Left cardiac atrium (tissue), 4 donors: ENCODE results near the gene CLCN7. TPM values are rescaled to one million over a fixed set of nuclear protein-coding genes. Genes with fewer than 3 reads are reported as not detected.

ENCODE experiments used
- ATAC-seq, 2 donors: fragments of 200-7000 bp; cut with Tn5 transposase; one replicate each; pipeline ENCODE4 v1.9.1; 2020; ENCODE audit warnings: mild to moderate bottlenecking in 2 of 2, moderate library complexity in 2 of 2
- DNase-seq: peaks from one replicate; pipeline ENCODE4 v3.0.0-alpha.2; 2020
- intact Hi-C, 2 donors: fragments of 100-400 bp; cut with DNase I; formaldehyde crosslinking; loops; one replicate each; pipeline versions ENCODE4 v1.14.1 to v1.15.1; 2022 to 2023
- total RNA-seq, 2 donors: library from RNA; stranded (reverse); fragmentation: NEBNext Ultra II Directional; extraction: Animal tissue kit (Norgen Biotek cat#: 25700); gene quantifications; one replicate each; pipeline ENCODE4 v1.2.1, GENCODE V29; 2021
- donor health status: DM: no; HTN: yes; CAD: no.
- donor health status: DM: no; HTN: yes; CAD: no; lungs with severe emphysema.
- donor health status: DM: yes; HTN: yes; CAD: no.
- donor health status: Dilated cardiomyopathy.

CLCN7 gene
- total RNA-seq, 2 donors from 2014 or later, result 43.0 to 49.7 TPM

- no peak for DNase-seq
- no peak for ATAC-seq
- intact Hi-C loops, result no loop called here
Measured at GRCh38 chr16:1425616-1426370, 49.0 kb downstream of the CLCN7 start.

DNA sequence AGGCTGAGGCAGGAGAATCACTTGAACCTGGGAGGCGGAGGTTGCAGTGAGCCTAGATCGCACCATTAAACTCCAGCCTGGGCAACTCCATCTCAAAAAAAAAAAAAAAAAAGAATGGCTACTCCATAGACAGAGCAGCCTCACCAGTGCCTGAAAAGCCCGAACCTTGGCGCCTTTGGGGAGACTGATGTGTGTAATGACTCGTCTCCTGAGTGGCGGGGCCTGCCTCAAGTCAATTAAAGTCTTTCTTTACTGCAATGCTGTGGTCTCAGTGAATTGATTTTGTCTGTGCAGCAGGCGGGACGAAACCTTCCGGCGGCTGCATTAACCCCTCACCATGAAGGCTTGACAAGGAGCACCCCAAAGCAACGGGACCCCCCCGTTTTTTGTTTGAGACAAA, 50.8 kb downstream of the CLCN7 start:
- DNase-seq, result no peak
- intact Hi-C loops, result no loop called here
- ATAC-seq, result no peak

GRCh38 chr16:1422076-1422475, 52.8 kb downstream of the CLCN7 start:
- intact Hi-C loops, result no loop called here
- DNase-seq (no peak), ATAC-seq (no peak)

- no peak for ATAC-seq
- intact Hi-C loops, result no loop called here
- DNase-seq, result no peak
Measured at GRCh38 chr16:1420111-1420539, 54.7 kb downstream of the CLCN7 start.

- intact Hi-C loops, result no loop called here
- DNase-seq, result no peak
- ATAC-seq, result no peak
Measured at GRCh38 chr16:1416521-1416941, 58.3 kb downstream of the CLCN7 start.

GRCh38 chr16:1414532-1415260, 60.1 kb downstream of the CLCN7 start, which contains the start of gene UNKL:
Gene UNKL (minus strand): TSS chr16:1414704. CDS start chr16:1414691, 13 bp downstream.
- intact Hi-C loops, result no loop called here
- ATAC-seq (peak; percentile 65 to 68), DNase-seq (peak; percentile 84)

DNA sequence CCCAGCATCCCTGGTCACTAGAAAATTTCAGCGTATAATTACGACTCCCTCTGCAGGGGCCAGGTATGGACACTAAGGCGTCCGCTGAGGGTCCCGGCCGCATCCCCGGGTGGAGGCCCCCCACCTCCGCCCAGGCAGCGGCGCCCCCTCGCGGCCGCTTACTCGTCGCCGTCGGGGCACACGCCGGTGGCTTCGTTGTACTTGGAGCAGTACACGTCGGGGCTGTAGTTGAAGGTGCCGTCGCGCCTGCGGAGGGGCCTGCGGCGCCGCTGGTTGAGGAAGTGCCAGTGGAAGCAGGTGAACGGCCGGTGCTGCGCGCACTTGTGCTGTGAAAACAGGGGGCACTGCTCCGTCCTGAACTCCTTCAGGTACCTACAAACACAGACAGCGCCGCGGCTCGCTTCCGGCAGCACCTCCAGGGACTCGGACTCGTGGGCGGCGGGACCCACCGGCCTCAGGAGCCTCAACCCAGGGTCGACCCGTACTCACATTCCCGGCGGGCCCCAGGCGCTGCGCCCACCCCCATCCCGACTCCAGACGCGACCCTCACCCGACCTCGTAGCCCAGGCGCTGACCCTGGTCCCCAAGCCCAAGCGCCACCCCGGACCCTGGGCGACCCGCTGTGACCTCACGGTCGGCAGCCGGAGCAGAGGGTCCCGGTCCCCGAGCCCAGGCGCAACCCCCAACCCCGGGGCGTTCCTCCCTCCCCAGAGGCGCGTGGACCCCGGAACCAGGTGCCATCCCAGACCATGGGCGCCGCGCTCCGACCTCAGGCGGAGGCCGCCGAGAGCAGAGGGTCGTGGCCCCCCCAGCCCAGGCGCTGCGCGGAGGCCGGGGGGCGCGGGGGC, 60.9 kb downstream of the CLCN7 start:
- peak; percentile 53 to 54 for ATAC-seq
- DNase-seq, result peak; percentile 58
- intact Hi-C loops, result no loop called here

DNA sequence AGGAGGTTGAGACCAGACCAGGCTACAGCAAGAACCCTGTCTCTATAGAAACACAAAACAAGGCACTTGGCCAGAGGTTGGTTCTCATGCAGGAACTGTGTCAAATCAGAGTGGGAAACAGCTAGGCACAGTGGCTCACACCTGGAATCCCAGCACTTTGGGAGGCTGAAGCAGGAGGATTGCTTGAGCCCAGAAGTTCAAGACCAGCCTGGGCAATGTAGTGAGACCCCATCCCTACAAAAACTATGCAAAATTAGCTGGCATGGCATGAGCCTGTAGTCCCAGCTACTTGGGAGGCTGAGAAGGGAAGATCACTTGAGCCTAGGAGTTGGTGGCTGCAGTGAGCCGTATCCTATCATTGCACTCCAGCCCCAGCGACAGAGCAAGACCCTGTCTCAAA, 62.0 kb downstream of the CLCN7 start:
- DNase-seq (no peak), ATAC-seq (no peak)
- intact Hi-C loops, result no loop called here

DNA sequence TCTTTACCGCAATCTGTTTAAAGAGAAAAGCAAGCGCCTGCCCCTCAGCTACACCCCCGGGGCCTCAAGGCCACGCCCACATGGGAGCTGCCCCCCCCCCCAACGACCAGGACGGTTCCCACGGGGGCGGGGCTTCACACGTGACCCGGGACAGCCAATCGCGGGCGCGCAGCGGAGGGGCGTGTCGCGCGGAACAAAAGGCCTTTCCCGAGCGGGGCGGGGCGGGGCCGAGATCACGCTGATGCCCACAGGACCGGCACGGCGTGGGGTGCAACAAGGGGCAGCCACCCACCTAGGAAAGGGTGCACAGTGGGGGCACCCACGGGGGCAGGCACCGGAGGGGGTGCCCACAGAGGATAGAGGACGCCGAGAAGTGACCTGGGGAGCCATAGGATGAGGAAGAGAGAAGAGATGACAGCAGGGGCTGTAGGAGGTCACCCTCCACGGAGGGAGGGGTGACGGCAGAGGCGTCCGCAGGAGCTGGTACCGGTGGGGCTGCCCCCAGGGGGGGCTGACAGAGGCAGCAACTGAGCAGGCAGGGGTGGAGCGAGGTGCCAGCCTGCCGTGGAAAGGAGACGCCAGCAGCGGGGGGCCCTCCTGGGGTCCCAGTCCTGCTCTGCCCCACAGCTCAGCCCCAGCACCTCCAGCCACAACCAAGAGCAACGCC, 66.5 kb downstream of the CLCN7 start:
- intact Hi-C loops, result no loop called here

DNA sequence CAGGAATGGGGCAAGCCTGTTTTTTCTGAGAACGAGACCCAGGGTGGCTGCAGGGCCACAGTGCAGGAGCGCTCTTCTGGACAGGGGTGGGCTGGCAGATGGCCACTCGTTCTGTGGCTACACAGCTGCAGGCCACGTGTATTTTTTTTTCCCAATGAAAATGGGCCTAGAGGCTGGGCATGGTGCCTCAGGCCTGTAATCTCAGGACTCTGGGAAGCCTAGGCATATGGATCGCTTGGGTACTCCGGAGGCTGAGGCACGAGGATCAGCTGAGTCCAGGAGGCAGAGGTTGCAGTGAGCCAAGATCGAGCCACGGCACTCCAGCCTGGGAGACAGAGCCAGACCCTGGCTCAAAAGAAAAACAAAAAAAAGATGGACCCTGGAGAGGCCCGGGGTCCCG, 67.1 kb downstream of the CLCN7 start:
- ATAC-seq (peak; percentile 33 to 36), DNase-seq (no peak)
- intact Hi-C loops, result no loop called here

More for the DNA sequence above, 66.5 kb downstream of the CLCN7 start:
- peak; percentile 97 for DNase-seq
- ATAC-seq, result peak; percentile 97 to 98

DNA sequence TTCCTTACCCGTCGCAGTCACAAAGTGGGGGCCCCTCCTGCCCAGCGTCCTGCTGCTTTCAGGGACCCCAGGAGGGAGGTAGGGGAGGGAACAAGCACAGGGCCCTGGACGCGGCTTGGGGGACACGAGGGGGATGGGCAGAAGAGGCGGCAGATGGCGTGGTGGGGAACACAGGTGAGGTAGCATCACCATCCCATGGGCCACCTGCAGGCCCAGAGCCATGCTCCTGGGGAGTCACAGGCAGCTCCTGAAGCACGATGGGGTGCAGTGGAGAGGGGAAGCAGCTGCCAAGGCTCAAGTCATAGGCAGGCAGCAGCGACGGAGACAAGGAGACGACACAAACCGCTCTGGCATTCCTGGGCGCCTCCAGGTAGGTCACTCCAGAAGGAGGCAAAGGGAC, 71.1 kb downstream of the CLCN7 start:
- intact Hi-C loops, result no loop called here
- DNase-seq (no peak), ATAC-seq (no peak)

- DNase-seq (no peak), ATAC-seq (no peak)
- intact Hi-C loops, result no loop called here
Measured at GRCh38 chr16:1403036-1403435, 71.8 kb downstream of the CLCN7 start.

GRCh38 chr16:1401758-1402154, 73.1 kb downstream of the CLCN7 start:
- DNase-seq (no peak), ATAC-seq (no peak)
- intact Hi-C loops, result no loop called here

DNA sequence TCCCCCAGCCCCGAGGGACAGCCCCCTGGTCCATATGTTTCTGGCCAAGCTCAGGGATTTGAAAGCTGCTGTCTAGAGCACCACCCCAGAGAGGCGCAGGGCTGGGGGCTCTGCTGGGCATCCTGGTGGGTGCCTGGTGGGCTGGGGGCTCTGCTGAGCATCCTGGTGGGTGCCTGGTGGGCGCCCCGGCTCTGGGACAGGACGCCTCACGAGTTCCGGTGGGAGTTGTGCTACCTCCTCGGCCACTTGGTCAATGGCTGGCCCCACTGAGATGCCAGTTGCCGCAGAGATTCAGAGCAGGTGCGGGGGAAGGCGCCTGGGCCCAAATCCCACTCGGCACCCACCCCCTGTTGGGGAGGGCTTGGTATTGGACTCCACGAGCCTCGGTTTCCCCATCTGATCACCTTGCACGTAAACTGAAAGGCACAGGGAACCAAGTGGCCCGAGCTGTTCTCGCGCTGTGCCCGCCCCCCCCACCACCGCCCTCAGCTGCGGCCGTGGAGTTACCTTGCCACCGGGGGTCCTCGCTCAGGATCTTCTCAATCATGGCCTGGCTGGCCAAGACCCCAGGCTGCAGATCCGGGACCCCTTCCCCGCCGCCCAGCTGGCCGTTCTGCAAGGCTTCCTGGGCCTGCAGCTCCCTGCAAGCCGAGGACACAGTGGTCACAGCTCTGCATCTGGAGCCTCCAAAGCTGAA, 73.6 kb downstream of the CLCN7 start:
- no peak for DNase-seq
- intact Hi-C loops, result no loop called here
- ATAC-seq, result no peak

- DNase-seq (no peak), ATAC-seq (no peak)
- intact Hi-C loops, result no loop called here
Measured at GRCh38 chr16:1398826-1399581, 75.8 kb downstream of the CLCN7 start.

- ATAC-seq (no peak), DNase-seq (no peak)
- intact Hi-C loops, result no loop called here
Measured at GRCh38 chr16:1398351-1398750, 76.5 kb downstream of the CLCN7 start.

GRCh38 chr16:1397779-1398178, 77.0 kb downstream of the CLCN7 start:
- DNase-seq (no peak), ATAC-seq (no peak)

GRCh38 chr16:1395444-1396031, 79.3 kb downstream of the CLCN7 start:
- DNase-seq, result no peak
- ATAC-seq, result no peak
- intact Hi-C loops, result no loop called here

More at GRCh38 chr16:1397779-1398178, 77.0 kb downstream of the CLCN7 start:
- intact Hi-C loops, result no loop called here
